ENCODE results near the gene PLCB2. TPM values are rescaled to one million over a fixed set of nuclear protein-coding genes. Genes with fewer than 3 reads are reported as not detected.

Gene PLCB2
- total RNA-seq, 2 donors from 2014 or later = 4.4 to 5.3 TPM

DNA sequence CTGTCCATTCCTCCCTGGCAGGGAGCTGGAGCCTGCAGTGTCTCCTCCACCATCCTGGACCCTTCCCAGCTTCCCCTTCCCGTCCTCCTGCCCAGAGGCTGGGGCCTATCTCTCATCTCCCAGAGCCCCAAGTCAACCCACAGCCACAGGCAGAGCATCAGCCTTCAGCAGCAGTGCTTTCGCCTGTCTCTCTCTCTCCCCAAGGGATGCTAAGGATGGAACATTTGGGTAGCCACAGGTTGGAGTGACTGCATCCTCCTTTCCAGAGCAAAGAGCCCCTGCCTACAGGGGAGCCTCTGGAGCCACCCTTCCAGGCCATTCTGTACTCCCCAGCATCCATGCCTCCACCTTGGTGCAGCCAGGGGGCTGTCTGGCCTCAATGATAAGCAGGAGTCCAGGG, 4.2 kb downstream of the PLCB2 start:
- no peak for DNase-seq
- 93% methylated on average over 2 of the region's 2 CpGs; no CpG with 5 or more reads in 1 of the 2 experiments for WGBS, 2 experiments (ENCODE audit: insufficient coverage in 1 of 2, insufficient read length in 1 of 2)
- Histone ChIP-seq H3K27ac (ENCODE audit: low read depth, low read length) (no peak overlapping the region), H3K4me1 (ENCODE audit: control insufficient read depth, insufficient read depth, low read length) (no peaks in the 10 kb centered on the region), H3K9ac (ENCODE audit: extremely low read depth, low read length, poor library complexity, severe bottlenecking) (no peak overlapping the region), H3K9me3 (ENCODE audit: control insufficient read depth, low read length) (peaks cover 4% of the 10 kb centered on the region), H3K36me3 (ENCODE audit: control insufficient read depth, insufficient read depth, low read length) (no peaks in the 10 kb centered on the region), H3K27me3 (ENCODE audit: control insufficient read depth, insufficient read depth, low read length, poor library complexity, severe bottlenecking) (peaks cover 13% of the 10 kb centered on the region), H3K4me3 (ENCODE audit: low read length) (no peak overlapping the region)
- TF ChIP-seq, protein P1, sequence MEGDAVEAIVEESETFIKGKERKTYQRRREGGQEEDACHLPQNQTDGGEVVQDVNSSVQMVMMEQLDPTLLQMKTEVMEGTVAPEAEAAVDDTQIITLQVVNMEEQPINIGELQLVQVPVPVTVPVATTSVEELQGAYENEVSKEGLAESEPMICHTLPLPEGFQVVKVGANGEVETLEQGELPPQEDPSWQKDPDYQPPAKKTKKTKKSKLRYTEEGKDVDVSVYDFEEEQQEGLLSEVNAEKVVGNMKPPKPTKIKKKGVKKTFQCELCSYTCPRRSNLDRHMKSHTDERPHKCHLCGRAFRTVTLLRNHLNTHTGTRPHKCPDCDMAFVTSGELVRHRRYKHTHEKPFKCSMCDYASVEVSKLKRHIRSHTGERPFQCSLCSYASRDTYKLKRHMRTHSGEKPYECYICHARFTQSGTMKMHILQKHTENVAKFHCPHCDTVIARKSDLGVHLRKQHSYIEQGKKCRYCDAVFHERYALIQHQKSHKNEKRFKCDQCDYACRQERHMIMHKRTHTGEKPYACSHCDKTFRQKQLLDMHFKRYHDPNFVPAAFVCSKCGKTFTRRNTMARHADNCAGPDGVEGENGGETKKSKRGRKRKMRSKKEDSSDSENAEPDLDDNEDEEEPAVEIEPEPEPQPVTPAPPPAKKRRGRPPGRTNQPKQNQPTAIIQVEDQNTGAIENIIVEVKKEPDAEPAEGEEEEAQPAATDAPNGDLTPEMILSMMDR (conservative IDR thresholded peaks at IDR 0.05) = no peak
- Mint-ChIP-seq H3K4me3 (no peak overlapping the region), H3K9me3 (peaks cover 14% of the 10 kb centered on the region), H3K27me3 (ENCODE audit: insufficient read depth) (peaks cover 30% of the 10 kb centered on the region), H3K36me3 (ENCODE audit: low read depth) (peaks cover 2% of the 10 kb centered on the region), H3K4me1 (peaks cover 23% of the 10 kb centered on the region), H3K27ac (no peak overlapping the region)

DNA sequence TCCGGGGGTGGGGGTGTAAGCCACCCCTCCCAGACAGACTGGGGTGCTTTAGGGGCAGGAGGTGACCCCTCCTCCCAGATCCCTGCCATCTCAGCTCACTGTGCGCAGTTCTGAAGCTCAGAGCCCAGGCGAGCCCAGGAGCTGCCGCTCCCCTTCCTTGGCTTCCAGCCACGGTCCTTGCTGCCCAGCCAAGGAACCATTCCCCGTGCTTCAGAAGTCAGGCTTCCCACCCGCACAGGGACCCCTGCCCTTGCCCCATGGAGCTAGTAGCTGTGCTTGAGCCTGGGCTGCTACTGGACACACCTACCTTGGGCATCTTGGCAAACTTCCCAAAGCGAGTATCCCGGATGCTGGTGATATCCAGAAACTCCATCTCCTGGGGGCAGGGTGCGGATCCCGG, 4.8 kb downstream of the PLCB2 start:
- H3K27ac ChIP-seq (ENCODE audit: low read depth, low read length) = no peak overlapping the region
- H3K27me3 ChIP-seq (ENCODE audit: control insufficient read depth, insufficient read depth, low read length, poor library complexity, severe bottlenecking) = peaks cover 13% of the 10 kb centered on the region
- TF ChIP-seq, protein P1 (conservative IDR thresholded peaks at IDR 0.05) = no peak
- peaks cover 2% of the 10 kb centered on the region for H3K36me3 Mint-ChIP-seq (ENCODE audit: low read depth)
- H3K9me3 ChIP-seq (ENCODE audit: control insufficient read depth, low read length) = peaks cover 4% of the 10 kb centered on the region
- peaks cover 35% of the 10 kb centered on the region for H3K27me3 Mint-ChIP-seq (ENCODE audit: insufficient read depth)
- no peaks in the 10 kb centered on the region for H3K4me1 ChIP-seq (ENCODE audit: control insufficient read depth, insufficient read depth, low read length)
- H3K4me1 Mint-ChIP-seq = peaks cover 23% of the 10 kb centered on the region
- DNase-seq = no peak
- no peak overlapping the region for H3K27ac Mint-ChIP-seq
- H3K4me3 ChIP-seq (ENCODE audit: low read length) = no peak overlapping the region
- 85 to 92% methylated on average over 5 to 11 of the region's 11 CpGs for WGBS, 2 experiments (ENCODE audit: insufficient coverage in 1 of 2, insufficient read length in 1 of 2)
- no peak overlapping the region for H3K9ac ChIP-seq (ENCODE audit: extremely low read depth, low read length, poor library complexity, severe bottlenecking)
- peaks cover 14% of the 10 kb centered on the region for H3K9me3 Mint-ChIP-seq
- H3K36me3 ChIP-seq (ENCODE audit: control insufficient read depth, insufficient read depth, low read length) = no peaks in the 10 kb centered on the region
- no peak overlapping the region for H3K4me3 Mint-ChIP-seq

DNA sequence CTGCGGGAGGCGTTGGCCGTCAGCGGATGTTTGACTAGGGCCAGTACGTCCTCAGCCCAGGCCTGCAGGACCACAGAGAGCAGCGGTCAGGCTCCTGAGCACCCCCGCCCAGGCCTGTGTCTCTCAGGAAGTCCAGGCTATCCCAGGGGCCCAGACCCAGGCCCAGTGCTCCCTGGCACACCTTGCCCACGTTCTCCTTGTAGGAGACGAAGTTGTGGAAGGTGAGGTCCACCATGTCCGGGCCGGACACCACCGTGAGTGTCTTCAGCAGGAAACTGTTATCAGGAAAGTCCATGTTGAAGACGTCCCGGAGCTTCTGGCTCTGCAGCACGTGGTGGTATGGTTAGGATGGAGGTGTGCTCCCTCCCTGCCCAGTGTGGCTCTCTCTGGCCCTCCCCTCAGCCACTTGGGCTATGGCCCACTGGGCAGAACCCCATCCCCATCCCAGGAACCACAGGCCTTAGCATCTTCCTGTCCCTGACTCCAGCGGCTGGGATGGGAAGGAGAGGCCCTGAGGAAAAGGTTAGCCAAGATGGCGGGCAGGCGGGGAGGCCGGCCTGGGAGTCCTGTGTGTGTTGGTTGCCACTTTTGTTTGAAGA, 5.3 kb downstream of the PLCB2 start:
- peaks cover 41% of the 10 kb centered on the region for H3K27me3 Mint-ChIP-seq (ENCODE audit: insufficient read depth)
- H3K27ac Mint-ChIP-seq = no peak overlapping the region
- Histone ChIP-seq H3K36me3 (ENCODE audit: control insufficient read depth, insufficient read depth, low read length) (no peaks in the 10 kb centered on the region), H3K9me3 (ENCODE audit: control insufficient read depth, low read length) (peaks cover 4% of the 10 kb centered on the region), H3K27ac (ENCODE audit: low read depth, low read length) (no peak overlapping the region), H3K27me3 (ENCODE audit: control insufficient read depth, insufficient read depth, low read length, poor library complexity, severe bottlenecking) (peaks cover 18% of the 10 kb centered on the region), H3K9ac (ENCODE audit: extremely low read depth, low read length, poor library complexity, severe bottlenecking) (no peak overlapping the region), H3K4me1 (ENCODE audit: control insufficient read depth, insufficient read depth, low read length) (no peaks in the 10 kb centered on the region), H3K4me3 (ENCODE audit: low read length) (no peak overlapping the region)
- TF ChIP-seq, protein P1 (conservative IDR thresholded peaks at IDR 0.05) = no peak
- H3K36me3 Mint-ChIP-seq (ENCODE audit: low read depth) = peaks cover 2% of the 10 kb centered on the region
- DNase-seq = no peak
- peaks cover 21% of the 10 kb centered on the region for H3K4me1 Mint-ChIP-seq
- no peak overlapping the region for H3K4me3 Mint-ChIP-seq
- 94 to 95% methylated on average over 12 to 19 of the region's 19 CpGs for WGBS, 2 experiments (ENCODE audit: insufficient coverage in 1 of 2, insufficient read length in 1 of 2)
- peaks cover 14% of the 10 kb centered on the region for H3K9me3 Mint-ChIP-seq
